Measurements from ENCODE around the gene KLK1.

DNA sequence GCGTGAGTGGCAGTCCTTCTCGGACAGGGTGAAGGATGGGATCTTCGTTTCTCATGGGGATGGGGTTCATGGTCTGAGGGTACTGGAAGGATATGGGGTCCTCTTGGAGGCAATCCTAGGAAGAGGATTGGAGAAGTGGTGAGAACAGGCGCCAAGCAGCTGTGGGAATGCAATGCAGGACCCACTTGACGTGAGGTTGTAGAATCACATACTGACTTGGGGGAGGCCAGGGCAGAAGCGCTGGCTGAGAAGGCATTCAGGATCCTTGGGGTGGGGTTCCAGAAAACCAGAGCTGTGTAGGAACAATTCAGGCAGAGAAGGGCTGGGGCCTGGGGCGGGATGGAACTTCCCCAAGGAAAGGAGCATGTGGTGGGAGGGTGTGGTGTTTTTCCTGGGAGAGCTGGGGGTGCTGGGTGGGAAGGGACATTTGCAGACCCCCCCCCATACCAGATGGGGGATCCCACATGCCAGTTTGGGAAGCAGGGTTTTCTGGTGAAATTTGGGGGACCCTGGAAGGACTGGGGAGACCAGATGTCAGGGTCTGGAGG, 852 bp downstream of the KLK1 start:
- TF ChIP-seq, protein P1, sequence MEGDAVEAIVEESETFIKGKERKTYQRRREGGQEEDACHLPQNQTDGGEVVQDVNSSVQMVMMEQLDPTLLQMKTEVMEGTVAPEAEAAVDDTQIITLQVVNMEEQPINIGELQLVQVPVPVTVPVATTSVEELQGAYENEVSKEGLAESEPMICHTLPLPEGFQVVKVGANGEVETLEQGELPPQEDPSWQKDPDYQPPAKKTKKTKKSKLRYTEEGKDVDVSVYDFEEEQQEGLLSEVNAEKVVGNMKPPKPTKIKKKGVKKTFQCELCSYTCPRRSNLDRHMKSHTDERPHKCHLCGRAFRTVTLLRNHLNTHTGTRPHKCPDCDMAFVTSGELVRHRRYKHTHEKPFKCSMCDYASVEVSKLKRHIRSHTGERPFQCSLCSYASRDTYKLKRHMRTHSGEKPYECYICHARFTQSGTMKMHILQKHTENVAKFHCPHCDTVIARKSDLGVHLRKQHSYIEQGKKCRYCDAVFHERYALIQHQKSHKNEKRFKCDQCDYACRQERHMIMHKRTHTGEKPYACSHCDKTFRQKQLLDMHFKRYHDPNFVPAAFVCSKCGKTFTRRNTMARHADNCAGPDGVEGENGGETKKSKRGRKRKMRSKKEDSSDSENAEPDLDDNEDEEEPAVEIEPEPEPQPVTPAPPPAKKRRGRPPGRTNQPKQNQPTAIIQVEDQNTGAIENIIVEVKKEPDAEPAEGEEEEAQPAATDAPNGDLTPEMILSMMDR (IDR thresholded peaks at IDR 0.05): no peak
- TF ChIP-seq POLR2A (IDR thresholded peaks at IDR 0.05): no peak
- no peak for TF ChIP-seq POLR2AphosphoS5 (IDR thresholded peaks at IDR 0.05)

Measured in stomach (tissue), 4 donors.